Activated CD8-positive, alpha-beta T cell treated with anti-CD3 and anti-CD28 coated beads for 36 hours (primary cell): ENCODE results near the gene PPP6R2. TPM values are rescaled to one million over a fixed set of nuclear protein-coding genes. Genes with fewer than 3 reads are reported as not detected.
"Not testable (repeated sequence)": the region's sequence is repeated elsewhere in the genome, so short reads cannot be mapped to it uniquely, and the experiment has no call there.

Experiments used
- ATAC-seq: fragments of 200-7000 bp; cut with Tn5 transposase; one replicate; pipeline ENCODE4 v1.10.0; 2021; ENCODE audit warnings: mild to moderate bottlenecking, moderate library complexity
- CTCF ChIA-PET: fragments of 350-600 bp; sonication (Branson Sonifier 250); formaldehyde crosslinking; loops from one replicate; lab custom pipeline; 2021; ENCODE audit warnings: antibody characterized with exemption; lab: Charles Lee
- POLR2A ChIA-PET: fragments of 350-600 bp; sonication (Branson Sonifier 250); formaldehyde crosslinking; loops from one replicate; lab custom pipeline; 2021; ENCODE audit warnings: antibody characterized with exemption; lab: Charles Lee
- DNase-seq: peaks from one replicate; pipeline ENCODE4 v3.0.0-alpha.2; 2020
- H3K27ac Mint-ChIP-seq: one replicate; pipeline ENCODE4 v1.8.0; 2021; ENCODE audit warnings: mild to moderate bottlenecking, mixed read lengths
- H3K27me3 Mint-ChIP-seq: one replicate; pipeline ENCODE4 v1.8.0; 2021; ENCODE audit warnings: mixed read lengths
- H3K36me3 Mint-ChIP-seq: one replicate; pipeline ENCODE4 v1.8.0; 2021; ENCODE audit warnings: low read depth, mixed read lengths
- H3K4me1 Mint-ChIP-seq: one replicate; pipeline ENCODE4 v1.8.0; 2021; ENCODE audit warnings: low read depth, mixed read lengths
- H3K4me3 Mint-ChIP-seq: one replicate; pipeline ENCODE4 v1.8.0; 2021; ENCODE audit warnings: mild to moderate bottlenecking, moderate library complexity, mixed read lengths
- H3K9me3 Mint-ChIP-seq: one replicate; pipeline ENCODE4 v1.8.0; 2021; ENCODE audit warnings: mixed read lengths
- CTCF ChIP-seq: fragments of 200-600 bp; IDR thresholded peaks from one replicate; pipeline ENCODE4 v1.8.0; 2022; ENCODE audit warnings: antibody characterized with exemption, mild to moderate bottlenecking
- intact Hi-C: fragments of 100-400 bp; cut with micrococcal nuclease; formaldehyde crosslinking; loops from one replicate; pipeline ENCODE4 v1.10.0; 2022
- total RNA-seq, 2 experiments: library from RNA; stranded (reverse); gene quantifications; one replicate each; pipeline ENCODE4 v1.2.3, GENCODE V29; 2021

The PPP6R2 gene
- total RNA-seq, 2 experiments from 2014 or later: 44.2 to 44.3 TPM

- intact Hi-C loops: no loop called here
- Mint-ChIP-seq H3K4me3 (no peak overlapping the region), H3K4me1 (peaks cover 7% of the 10 kb centered on the region), H3K9me3 (no peaks in the 10 kb centered on the region), H3K36me3 (peaks cover 8% of the 10 kb centered on the region), H3K27ac (peak overlapping the region; percentile 32), H3K27me3 (no peaks in the 10 kb centered on the region)
- no peak for ATAC-seq
- CTCF ChIA-PET: no interaction called here
- POLR2A ChIA-PET: no interaction called here
- no peak for DNase-seq
- TF ChIP-seq CTCF: no peak
These were observed 63.5 kb downstream of the PPP6R2 start for GRCh38 chr22:50406416-50407170.

DNA sequence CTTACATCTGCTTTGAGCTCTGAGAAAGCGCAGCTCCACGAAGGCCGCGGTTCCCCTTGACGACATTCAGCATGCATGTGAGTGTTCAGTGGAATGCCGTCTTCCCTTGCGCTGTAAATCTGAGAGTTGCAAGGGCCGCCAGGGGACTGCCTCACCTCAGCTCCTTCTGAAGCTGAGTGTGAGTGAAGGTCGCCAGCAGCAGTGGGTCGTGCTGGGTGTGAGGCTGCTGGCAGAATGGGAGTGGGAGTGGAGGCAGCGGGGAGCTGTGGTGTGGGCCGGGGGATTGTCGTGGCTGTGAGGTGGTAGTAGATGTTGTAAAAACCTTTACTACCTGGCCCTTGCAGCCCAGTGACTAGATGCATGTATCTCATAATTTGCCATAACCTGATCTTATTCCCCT lies 65.2 kb downstream of the PPP6R2 start:
- H3K4me1 Mint-ChIP-seq: peaks cover 3% of the 10 kb centered on the region

DNA sequence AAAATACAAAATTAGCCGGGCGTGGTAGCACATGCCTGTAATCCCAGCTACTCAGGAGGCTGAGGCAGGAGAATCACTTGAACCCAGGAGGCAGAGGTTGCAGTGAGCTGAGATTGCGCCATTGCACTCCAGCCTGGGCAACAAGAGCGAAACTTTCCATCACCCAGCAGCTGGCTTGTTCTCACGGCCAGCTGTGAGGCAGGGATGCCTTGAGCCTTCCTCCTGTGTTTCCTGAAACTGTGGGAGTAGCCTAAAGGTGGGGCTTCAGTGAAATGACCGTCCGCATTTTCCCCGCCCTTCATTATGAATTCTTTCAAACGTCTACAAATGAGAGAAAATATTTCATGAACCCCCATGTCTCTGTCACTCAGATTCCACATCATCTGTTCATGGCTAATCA lies 65.8 kb downstream of the PPP6R2 start:
- POLR2A ChIA-PET: not testable (repeated sequence)

More for the DNA sequence above, 65.2 kb downstream of the PPP6R2 start:
- no peak for TF ChIP-seq CTCF
- DNase-seq (no peak), ATAC-seq (no peak)
- H3K27me3 Mint-ChIP-seq: no peaks in the 10 kb centered on the region
- H3K27ac Mint-ChIP-seq: no peak overlapping the region
- H3K9me3 Mint-ChIP-seq: no peaks in the 10 kb centered on the region
- H3K36me3 Mint-ChIP-seq: peaks cover 7% of the 10 kb centered on the region
- no peak overlapping the region for H3K4me3 Mint-ChIP-seq
- intact Hi-C loops: no loop called here
- CTCF ChIA-PET: interaction anchor here (1.0 kb wide), 1 partner anchor 90 kb away, joined by 3 read pairs; no protein-coding TSS in a partner anchor
- POLR2A ChIA-PET: interaction anchor here (1.2 kb wide), 1 partner anchor 27 kb away, joined by 3 read pairs; no protein-coding TSS in a partner anchor

GRCh38 chr22:50414476-50415248 lies 71.5 kb downstream of the PPP6R2 start:
- Mint-ChIP-seq H3K27me3 (no peaks in the 10 kb centered on the region), H3K9me3 (no peaks in the 10 kb centered on the region), H3K27ac (no peak overlapping the region), H3K4me1 (no peaks in the 10 kb centered on the region), H3K4me3 (no peak overlapping the region), H3K36me3 (peaks cover 12% of the 10 kb centered on the region)
- intact Hi-C loops: no loop called here
- no peak for DNase-seq
- no peak for ATAC-seq
- ChIA-PET CTCF (interaction anchor here (1.0 to 2.5 kb wide), 2 partner anchors 15 to 266 kb away, joined by 3 to 8 read pairs; no protein-coding TSS in a partner anchor), POLR2A (no interaction called here)
- TF ChIP-seq CTCF: no peak

More for the DNA sequence above, 65.8 kb downstream of the PPP6R2 start:
- H3K9me3 Mint-ChIP-seq, H3K4me3 Mint-ChIP-seq, H3K4me1 Mint-ChIP-seq, H3K36me3 Mint-ChIP-seq, intact Hi-C loops, DNase-seq, H3K27ac Mint-ChIP-seq, ATAC-seq, H3K27me3 Mint-ChIP-seq, CTCF ChIA-PET: not testable (repeated sequence)

- Mint-ChIP-seq H3K36me3 (peaks cover 12% of the 10 kb centered on the region), H3K27ac (no peak overlapping the region), H3K4me3 (no peak overlapping the region), H3K9me3 (no peaks in the 10 kb centered on the region), H3K4me1 (no peaks in the 10 kb centered on the region), H3K27me3 (no peaks in the 10 kb centered on the region)
- intact Hi-C loops: no loop called here
- DNase-seq (no peak), ATAC-seq (no peak)
- TF ChIP-seq CTCF: no peak
- POLR2A ChIA-PET: no interaction called here
- CTCF ChIA-PET: interaction anchor here (0.6 to 2.5 kb wide), 2 partner anchors 16 to 205 kb away, joined by 3 to 8 read pairs; no protein-coding TSS in a partner anchor
These were observed 72.3 kb downstream of the PPP6R2 start for GRCh38 chr22:50415426-50415825.
